ENCODE data around the gene R3HDM2.
"Not testable (repeated sequence)": the region's sequence is repeated elsewhere in the genome, so short reads cannot be mapped to it uniquely, and the experiment has no call there.

R3HDM2 gene

DNA sequence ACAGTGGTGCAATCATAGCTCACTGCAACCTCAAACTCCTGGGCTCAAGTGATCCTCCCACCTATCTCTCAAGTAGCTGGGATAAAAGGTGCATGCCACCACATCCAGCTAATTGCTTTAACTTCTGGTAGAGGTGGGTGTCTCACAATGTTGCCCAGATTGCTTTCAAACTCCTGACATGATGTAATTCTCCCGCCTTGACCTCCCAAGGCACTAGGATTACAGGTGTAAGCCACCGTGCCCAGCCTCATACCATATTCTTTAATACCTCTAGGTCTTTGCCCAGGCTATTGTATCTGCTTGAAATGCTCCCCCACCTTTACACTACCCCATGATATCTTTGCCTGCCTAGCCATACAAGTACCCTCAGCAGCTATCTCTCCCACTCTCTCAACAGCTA is 11.3 kb downstream of the R3HDM2 start:
- DNase-seq = no peak

DNA sequence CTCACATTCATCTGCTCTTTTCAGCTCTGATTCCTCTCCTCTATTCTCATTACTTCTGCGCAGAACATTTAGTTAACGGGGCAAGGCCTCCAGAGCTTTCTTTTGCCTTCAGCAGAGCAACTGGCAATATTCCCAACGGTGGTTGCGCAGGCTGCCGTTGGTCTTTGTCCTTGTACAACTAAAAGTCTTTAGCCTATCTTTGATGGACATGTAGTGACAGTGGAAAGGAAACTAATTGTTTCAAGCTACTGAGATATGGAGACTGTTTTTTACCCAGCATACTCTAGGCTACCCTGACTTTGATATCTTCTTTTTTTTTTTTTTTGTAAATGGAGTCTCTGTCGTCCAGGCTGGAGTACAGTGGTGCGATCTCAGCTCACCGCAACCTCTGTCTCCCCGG is 12.6 kb downstream of the R3HDM2 start:
- DNase-seq = no peak

DNA sequence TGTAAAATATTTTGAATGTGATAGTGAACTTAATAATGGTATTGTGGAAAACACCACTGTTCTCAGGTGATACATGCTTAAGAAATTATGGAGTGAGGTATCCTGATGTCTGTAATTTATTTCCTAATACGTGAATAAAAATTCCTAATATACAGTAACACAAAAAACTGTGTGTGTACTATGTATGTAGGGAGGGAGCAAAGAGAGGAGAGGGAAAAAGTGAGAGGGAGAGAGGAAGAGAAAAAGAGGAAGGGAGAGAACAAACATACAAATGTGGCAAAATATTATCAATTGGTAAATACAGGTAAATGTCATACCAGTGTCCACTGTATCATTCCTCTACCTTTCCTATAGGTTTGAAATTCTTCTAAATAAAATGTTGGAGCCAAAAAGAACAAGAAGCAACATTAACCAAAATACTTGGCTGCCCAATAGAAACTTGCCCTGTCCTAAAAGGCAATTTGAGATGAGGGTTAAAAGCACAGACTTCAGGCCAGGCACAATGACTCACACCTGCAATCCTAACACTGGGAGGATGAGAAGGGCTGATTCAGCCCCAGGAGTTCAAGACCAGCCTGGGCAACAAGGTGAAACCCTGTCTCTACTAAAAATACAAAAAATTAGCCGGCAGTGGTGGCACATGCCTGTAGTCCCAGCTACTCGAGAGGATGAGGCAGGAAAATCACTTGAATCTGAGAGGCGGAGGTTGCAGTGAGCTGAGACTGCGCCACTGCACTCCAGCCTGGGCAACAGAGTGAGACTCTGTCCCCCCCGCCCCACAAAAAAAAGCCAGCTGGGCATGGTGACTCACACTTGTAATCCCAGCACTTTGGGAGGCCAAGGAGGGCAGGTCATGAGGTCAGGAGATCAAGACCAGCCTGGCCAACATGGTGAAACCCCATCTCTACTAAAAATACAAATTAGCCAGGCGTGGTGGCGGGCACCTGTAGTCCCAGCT is 14.5 kb downstream of the R3HDM2 start:
- no peak for DNase-seq

DNA sequence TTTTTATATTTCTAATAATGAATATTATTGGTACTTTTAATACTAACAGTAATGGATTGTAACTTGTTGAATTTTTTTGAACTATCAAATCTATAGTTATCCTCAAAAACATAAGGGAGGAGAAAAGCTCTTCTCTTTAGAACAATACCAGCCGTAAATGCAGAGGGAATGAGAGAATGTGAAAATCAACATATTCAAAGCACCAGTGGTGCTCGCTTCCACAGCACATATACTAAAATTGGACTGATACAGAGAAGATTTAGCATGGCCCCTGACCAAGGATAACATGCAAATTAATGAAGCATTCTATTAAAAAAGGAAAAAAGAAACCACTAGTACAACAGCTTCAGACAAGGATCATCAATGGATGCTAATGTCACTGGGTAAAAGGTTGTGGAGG is 15.8 kb downstream of the R3HDM2 start:
- DNase-seq = no peak

DNA sequence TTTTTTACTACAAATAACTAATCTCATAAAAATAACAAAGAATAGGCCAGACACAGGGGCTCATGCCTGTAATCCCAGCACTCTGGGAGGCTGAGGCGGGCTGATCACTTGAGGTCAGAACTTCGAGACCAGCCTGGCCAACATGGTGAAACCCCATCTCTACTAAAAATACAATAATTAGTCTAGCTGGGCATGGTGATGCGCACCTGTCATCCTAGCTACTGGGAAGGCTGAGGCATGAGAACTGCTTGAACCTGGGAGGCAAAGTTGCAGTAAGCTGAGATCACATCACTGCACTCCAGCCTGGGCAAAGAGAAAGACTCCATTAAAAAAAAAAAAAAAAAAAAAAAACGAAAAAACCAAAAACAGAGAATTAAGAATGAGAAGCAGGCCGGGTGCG is 16.7 kb downstream of the R3HDM2 start:
- not testable (repeated sequence) for DNase-seq

DNA sequence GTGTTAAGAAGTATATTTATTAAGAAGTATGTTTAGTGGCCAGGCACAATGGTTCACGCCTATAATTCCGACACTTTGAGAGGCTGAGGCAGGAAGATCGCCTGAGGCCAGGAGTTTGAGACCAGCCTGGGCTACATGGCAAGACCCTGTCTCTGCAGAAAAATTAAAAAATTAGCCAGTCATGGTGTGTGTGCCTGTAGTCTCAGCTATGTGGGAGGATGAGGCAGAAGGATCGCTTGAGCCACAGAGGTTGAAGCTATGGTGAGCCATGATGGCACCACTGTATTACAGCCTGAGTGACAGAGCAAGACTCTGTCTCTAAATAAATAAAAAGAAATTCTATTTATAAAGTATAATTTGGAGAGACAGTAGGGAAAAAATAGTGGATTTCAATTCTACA is 20.3 kb downstream of the R3HDM2 start:
- no peak for DNase-seq

DNA sequence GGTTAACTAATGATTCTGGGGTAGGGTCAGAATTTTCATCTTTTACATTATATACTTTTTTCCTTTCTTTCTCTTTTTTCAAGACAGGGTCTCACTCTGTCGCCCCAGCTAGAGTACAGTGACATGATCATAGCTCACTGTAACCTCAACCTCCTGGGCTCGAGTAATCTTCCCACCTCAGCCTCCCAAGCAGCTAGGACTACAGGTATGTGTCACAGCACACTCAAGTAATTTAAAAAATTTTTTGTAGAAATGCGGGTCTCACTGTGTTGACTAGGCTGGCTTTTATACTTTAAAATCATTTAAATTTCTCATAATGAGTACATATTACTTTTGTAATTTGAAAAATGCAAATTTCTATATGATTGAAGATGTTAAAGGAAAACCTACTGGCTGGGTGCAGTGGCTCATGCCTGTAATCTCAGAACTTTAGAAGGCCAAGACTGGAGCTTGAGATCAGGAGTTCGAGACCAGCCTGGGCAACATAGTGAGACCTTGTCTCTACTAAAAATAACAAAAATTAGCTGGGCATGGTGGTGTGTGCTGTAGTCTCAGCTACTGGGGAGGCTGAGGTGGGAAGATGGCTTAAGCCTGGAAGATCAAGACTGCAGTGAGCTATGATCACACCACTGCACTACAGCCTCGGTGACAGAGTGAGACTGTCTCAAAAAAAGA is 25.7 kb downstream of the R3HDM2 start:
- no peak for DNase-seq

DNA sequence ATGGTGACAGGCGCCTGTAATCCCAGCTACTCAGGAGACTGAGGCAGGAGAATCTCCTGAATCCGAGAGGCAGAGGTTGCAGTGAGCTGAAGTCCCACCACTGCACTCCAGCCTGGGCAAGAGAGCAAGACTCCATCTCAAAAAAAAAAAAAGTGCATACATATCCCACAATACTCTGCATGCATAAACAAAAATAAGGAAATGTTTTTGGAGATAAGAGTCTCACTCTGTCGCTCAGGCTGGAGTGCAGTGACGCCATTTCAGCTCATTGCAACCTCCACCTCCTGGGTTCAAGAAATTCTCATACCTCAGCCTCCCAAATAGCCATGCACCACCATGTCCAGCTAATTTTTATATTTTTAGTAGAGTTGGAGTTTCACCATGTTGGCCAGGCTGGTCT is 28.7 kb downstream of the R3HDM2 start:
- not testable (repeated sequence) for DNase-seq

DNA sequence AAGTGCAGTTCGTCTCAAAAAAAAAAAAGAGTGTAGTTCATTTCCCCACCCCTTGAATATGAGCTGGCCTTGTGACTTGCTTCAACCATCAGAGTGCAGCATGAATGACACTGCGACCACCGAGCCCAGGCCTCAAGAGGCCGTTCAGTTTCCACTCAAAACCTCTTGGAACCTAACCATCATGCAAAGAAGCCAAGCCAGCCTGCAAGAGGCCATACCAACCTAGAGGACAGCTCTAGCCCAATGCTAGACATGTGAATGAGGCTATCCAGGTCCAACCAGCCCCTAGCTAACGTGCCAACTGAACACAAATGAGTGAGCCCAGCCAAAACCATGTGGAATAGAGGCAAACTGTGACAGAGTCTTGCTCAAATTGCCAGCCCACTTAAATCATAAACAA is 29.7 kb downstream of the R3HDM2 start:
- DNase-seq = no peak

DNA sequence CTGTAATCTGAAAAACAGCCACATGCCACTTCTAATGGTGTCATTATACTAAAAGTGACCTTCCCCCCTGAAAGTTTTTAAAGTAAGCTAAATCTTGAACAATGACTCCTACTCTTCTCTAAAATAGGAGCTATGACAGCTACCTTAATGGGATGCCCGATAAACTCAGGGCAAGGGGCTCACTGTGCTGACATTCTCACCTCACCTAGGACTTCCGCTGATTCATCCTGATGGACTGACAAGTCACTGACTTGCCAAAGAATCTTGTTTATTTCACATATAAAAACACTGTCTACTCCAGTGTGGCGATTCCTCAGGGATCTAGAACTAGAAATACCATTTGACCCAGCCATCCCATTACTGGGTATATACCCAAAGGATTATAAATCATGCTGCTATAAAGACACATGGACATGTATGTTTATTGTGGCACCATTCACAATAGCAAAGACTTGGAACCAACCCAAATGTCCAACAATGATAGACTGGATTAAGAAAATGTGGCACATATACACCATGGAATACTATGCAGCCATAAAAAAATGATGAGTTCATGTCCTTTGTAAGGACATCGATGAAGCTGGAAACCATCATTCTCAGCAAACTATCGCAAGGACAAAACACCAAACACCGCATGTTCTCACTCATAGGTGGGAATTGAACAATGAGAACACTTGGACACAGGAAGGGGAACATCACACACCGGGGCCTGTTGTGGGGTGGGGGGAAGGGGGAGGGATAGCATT is 31.0 kb downstream of the R3HDM2 start:
- DNase-seq = not testable (repeated sequence)

DNA sequence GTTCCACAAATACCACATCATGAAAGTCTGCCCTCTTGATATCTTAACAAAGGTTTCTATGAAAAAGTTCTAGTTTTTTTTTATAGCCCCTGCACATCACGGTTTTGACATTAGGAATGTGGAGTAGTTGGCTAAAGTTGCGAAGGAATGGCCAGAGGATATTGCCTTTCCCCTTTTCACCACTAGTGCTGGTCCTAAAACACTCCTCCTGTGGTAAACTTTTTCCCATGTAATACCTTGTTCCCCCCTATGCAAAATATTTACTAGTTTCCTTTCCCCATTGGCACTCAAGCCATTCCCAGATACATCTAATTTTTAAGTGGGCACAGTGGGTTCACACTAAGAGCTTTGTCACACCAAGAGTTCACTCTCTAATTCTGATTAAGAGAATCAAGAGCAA is 33.4 kb downstream of the R3HDM2 start:
- DNase-seq = no peak

DNA sequence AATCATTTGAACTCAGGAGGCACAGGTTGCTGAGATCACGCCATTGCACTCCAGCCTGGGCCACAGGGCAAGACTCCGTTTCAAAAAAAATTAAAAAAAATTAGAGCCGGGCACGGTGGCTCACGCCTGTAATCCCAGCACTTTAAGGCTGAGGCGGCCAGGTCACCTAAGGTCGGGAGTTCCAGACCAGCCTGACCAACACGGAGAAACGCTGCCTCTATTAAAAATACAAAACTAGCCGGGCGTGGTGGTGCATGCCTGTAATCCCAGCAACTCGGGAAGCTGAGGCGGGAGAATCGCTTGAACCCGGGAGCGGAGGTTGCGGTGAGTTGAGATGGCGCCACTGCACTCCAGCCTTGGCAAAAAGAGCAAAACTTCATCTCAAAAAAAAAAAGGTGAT is 35.7 kb downstream of the R3HDM2 start:
- DNase-seq = no peak

DNA sequence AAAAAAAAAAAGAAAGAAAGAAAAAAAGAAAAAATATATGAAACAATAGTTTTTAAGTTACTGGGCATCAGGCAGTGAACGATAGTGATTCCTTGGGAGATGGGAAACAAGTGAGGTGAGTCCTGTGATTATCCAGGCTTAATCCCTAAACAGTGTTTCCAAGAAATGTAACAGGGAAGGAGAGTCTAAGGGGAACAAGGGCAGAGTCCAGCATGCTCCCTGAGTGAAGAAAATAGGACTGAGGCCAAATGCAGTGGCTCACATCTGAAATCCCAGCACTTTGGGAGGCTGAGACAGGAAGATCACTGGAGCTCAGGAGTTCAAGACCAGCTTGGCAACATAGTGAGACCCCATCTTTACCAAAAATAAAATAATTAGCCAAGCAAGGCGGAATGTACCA is 40.7 kb downstream of the R3HDM2 start:
- DNase-seq = no peak

DNA sequence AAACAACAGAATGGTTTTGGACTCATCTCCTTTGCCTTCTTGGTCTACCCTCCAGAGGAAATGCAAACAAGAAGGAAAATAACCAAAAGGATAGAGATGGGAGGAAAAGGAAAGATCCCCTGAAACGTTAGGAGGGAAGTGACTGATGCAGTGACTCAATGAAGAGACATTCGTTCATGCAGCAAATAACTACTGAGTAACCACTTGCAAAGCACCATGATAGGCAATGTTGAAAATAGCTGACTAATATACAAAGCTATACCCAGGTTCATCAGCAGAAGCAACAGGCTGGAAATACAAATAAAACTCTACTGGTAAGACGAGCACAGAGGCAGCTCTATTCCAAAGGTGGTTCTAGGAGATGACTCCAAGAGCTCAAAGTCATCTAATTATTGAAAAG is 41.8 kb downstream of the R3HDM2 start:
- DNase-seq = no peak

DNA sequence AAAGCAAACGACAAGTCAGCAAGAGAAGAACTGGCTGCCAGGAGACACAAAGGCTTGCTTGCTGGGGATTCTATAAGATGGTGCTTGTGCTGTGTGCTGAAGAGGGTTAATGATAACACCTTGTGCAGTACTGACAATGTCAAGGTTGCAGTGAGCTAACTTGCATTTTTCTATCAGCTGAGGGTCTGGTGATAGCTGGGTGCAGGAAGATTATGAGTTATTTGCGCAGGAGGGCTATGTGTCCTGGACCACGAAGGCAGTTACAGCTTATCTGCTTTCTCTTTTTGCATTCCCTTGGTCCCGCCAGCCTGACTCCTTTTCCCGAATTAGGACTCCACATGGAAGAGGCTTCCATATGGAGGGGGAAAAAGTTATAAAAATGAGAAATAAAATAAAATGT is 42.4 kb downstream of the R3HDM2 start:
- DNase-seq = no peak

DNA sequence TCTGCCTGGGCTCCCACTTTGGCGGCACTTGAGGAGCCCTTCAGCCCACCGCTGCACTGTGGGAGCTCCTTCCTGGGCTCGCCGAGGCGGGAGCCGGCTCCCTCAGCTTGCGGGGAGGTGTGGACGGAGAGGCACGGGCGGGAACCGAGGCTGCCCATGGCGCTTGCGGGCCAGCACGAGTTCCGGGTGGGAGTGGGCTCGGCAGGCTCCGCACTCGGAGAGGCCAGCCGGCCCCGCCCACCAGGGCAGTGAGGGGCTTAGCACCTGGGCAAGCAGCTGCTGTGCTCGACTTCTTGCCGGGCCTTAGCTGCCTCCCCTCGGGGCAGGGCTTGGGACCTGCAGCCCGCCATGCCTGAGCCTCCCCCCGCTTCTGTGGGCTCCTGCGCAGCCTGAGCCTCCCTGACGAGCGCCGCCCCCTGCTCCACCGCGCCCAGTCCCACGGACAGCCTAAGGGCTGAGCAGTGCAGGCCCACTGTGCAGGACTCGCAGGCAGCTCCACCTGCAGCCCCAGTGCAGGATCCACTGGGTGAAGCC is 44.6 kb downstream of the R3HDM2 start:
- DNase-seq = no peak

DNA sequence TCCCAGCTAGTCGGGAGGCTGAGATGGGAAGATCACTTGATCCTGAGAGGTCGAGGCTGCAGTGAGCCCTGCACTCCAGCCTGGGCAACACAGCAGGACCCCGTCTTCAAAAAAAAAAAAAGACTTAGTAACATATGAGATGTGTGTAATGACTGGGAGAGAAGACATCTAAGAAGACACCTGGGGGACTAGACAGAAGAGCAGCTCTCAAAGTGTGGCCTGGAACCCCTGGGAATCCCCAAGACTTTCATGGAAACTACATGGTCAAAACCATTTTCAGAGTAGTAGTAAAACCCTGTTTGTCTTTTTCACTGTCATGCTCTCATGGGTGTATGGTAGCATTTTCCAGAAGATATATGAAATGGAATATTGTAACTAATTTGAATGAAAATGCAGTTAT is 45.3 kb downstream of the R3HDM2 start:
- no peak for DNase-seq

DNA sequence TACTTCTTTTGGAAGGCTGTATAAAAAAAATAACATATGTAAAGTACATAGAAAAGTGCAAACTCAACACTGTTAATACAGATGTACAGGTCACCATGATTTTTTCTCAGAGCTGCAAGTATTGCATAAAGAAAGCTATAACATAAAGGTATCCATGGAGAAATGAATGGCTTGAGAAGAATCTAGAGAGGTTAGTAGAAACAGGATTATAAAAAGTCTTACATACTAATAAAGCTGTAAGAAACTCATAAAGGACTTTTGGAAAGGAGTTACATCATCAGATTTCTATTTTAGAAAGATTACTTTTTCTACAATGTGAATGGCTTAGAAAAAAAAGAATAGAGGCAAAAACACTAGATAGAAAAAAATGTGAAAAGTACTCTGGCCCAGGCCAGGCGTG is 46.4 kb downstream of the R3HDM2 start:
- DNase-seq = no peak

DNA sequence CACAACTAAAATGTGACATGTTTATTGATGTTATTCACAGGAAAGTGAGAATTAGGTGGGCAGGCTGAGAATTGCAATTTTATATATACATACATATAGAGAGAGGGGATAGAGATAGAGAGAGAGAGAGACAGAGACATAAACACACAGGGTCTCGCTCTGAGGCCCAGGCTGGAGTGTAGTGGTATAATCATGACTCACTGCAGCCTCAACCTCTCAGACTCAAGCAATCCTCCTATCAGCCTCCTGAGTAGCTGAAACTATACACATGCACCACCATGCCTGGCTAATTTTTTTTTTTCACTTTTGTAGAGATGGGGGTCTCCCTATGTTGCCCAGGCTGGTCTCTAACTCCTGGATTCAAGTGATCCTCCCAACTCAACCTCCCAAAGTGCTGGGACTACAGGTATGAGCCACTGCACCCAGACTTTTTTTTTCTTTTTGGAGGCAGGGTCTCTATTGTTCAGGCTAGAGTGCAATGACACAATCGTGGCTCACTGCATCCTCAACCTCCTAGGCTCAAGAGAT is 49.1 kb downstream of the R3HDM2 start:
- no peak for DNase-seq

DNA sequence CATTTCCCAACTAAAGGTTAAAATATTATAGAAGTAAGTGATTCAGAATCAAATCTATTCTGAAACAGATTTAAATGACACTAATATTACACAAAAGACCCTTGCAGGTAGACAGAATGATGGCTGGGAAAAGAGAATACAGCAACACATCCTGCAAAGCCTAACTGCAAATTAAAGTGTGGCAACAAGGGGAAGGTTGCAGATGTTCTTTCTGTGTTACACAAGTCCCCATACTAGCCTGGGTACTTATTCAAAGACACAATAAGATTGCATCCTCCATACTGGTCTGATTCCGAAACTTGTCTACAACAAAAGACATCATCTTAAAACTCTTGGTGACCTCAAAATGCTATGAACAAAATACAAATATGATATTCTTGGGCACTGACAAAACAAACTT is 50.5 kb downstream of the R3HDM2 start:
- DNase-seq = no peak

DNA sequence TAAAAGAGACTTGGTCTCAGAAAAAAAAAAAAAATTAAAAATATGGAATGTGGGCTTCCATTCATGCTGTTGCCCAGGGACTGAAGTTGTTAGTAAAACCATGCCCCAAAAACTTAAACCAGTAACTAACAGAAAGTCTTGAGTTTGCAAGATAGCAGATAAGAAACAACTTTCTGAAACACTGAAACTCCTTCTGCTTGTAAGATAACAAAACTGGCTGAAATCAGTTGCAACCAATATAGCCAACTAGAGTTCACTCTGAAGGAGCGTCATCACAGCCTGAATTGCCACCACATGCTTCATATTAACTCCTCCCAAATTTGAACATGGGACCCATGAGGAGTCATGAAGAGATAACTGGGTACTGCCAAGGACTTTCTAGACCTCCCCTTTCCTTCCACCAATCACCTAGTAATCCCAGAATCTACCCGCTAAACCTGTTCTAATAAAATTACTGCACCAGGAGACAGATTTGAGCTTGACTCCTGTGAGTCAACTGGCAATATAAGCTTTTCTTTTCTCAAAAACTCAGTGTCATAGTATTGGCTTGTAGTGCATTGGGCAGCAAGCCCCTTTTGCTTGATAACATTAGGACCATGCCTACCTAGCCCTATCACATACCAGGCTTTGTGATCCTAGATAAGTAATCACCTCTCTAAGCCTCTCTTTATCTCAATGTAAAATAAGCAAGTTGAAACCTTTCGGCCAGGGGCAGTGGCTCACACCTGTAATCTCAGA is 53.6 kb downstream of the R3HDM2 start:
- no peak for DNase-seq

DNA sequence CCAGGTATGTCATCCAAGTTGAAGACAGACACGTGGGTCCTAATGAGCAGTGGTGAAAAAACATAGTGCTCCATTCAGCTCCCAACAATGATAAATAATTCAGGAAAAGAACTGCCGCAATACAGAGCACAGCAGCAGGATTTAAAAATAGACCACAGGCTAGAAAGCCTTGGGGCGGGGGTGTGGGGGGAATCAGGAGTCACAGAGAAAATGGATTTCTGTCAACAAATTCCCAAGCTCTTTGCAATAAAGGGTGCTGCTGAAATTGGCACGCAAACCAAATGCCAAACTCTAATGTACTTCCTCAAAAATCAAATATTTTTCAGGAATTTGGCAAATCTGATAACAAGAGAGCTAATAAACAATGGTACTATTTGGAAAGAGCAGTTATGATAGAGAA is 58.6 kb downstream of the R3HDM2 start:
- no peak for DNase-seq
